ENCODE measurements around the gene CGB2. TPM values are rescaled to one million over a fixed set of nuclear protein-coding genes. Genes with fewer than 3 reads are reported as not detected.

The CGB2 gene
- total and polyA plus RNA-seq, 9 of the 15 experiments (the other 6 are each of a cell fraction or from before 2014, with no cell fraction given), result 0.22 TPM; not detected in 8

- FAIRE-seq, result no peak
These were observed 43.4 kb upstream of the CGB2 start for GRCh38 chr19:48988286-48988685.

GRCh38 chr19:48988860-48989259 is 42.8 kb upstream of the CGB2 start:
- Histone ChIP-seq H3K9me3 (replicated peaks; ENCODE audit: control insufficient read depth, insufficient read depth, low read depth, low read length) (no peaks in the 10 kb centered on the region), H4K20me1 (replicated peaks; ENCODE audit: control insufficient read depth, insufficient read depth, low read length) (no peaks in the 10 kb centered on the region), H3K79me2 (ENCODE audit: control insufficient read depth, insufficient read depth, low read length) (peaks cover 31% of the 10 kb centered on the region), H3K4me3 (no peak overlapping the region), H3K4me1 (replicated peaks in 1 of 2; ENCODE audit: control insufficient read depth in 2 of 2, insufficient read depth in 2 of 2, low read length in 2 of 2) (peaks cover 5 to 26% of the 10 kb centered on the region in 2 experiments; a peak in 4 of 5 replicates), H3K9me1 (ENCODE audit: control insufficient read depth, insufficient read depth, low read length) (no peaks in the 10 kb centered on the region), H2AFZ (ENCODE audit: low read depth, low read length) (no peak overlapping the region), H3K27ac (ENCODE audit: extremely low read depth, low read depth, low read length) (no peak overlapping the region), H3K27me3 (ENCODE audit: control insufficient read depth in 2 of 2, insufficient read depth in 2 of 2, low read length in 2 of 2) (no peaks in the 10 kb centered on the region), H3K4me2 (ENCODE audit: insufficient read depth, low read length) (no peak overlapping the region), H3K36me3 (ENCODE audit: control insufficient read depth, insufficient read depth, low read length) (peaks cover 54% of the 10 kb centered on the region), H3K9ac (ENCODE audit: insufficient read depth in 1 of 2, low read depth in 2 of 2, low read length in 2 of 2) (no peak overlapping the region)
- BruUV-seq (replicated peaks), result no TSS peak
- POLR2A ChIA-PET, result interaction anchor here (0.6 kb wide), 1 partner anchor 113 kb away, joined by 3 read pairs; no protein-coding TSS in a partner anchor
- intact Hi-C loops (cut with micrococcal nuclease) (no loop called here), in situ Hi-C loops (cut with MboI) (no loop called here)
- 95% methylated on average over 9 of the region's 9 CpGs for WGBS (ENCODE audit: insufficient coverage, low coverage, missing lambda C conversion rate)
- DNase-seq (ENCODE audit: extremely low read depth in 1 of 4, low spot score in 3 of 4), result no peak
- CTCF ChIA-PET (ENCODE audit: low intra/inter-chr PET ratio), result no interaction called here
- no peak for ATAC-seq
- FAIRE-seq, result no peak
- TF ChIP-seq ARID3B (CRISPR knock-in tag; IDR thresholded peaks at IDR 0.05; ENCODE audit: borderline replicate concordance), result no peak
- no peak for TF ChIP-seq FOXP4 (CRISPR knock-in tag; IDR thresholded peaks at IDR 0.05; ENCODE audit: borderline replicate concordance)
- no peak for TF ChIP-seq CBX3 (IDR thresholded peaks at IDR 0.05; ENCODE audit: borderline replicate concordance in 1 of 2, low read length in 2 of 2)
- no peak for TF ChIP-seq ARID2 (IDR thresholded peaks at IDR 0.05)
- no peak for TF ChIP-seq TCF15 (CRISPR knock-in tag; IDR thresholded peaks at IDR 0.05)
- TF ChIP-seq BRF1 (IDR thresholded peaks at IDR 0.05; ENCODE audit: borderline replicate concordance, extremely low read depth, insufficient read length), result no peak
- TF ChIP-seq PPARD (CRISPR knock-in tag; IDR thresholded peaks at IDR 0.05), result no peak
- no peak for TF ChIP-seq NR2C1 (IDR thresholded peaks at IDR 0.05)
- no peak for TF ChIP-seq NR2C1 (tag; IDR thresholded peaks at IDR 0.05)
- no peak for TF ChIP-seq SREBF2 (CRISPR knock-in tag; IDR thresholded peaks at IDR 0.05)
- no peak for TF ChIP-seq MCM3 (IDR thresholded peaks at IDR 0.05)

More at GRCh38 chr19:48988286-48988685, 43.4 kb upstream of the CGB2 start:
- no TSS peak for BruUV-seq (replicated peaks)
- ATAC-seq (no peak), DNase-seq (ENCODE audit: extremely low read depth in 1 of 4, low spot score in 3 of 4) (no peak)
- Histone ChIP-seq H3K9me3 (replicated peaks; ENCODE audit: control insufficient read depth, insufficient read depth, low read depth, low read length) (no peaks in the 10 kb centered on the region), H3K27me3 (ENCODE audit: control insufficient read depth in 2 of 2, insufficient read depth in 2 of 2, low read length in 2 of 2) (no peaks in the 10 kb centered on the region), H3K9me1 (ENCODE audit: control insufficient read depth, insufficient read depth, low read length) (no peaks in the 10 kb centered on the region), H3K27ac (ENCODE audit: extremely low read depth, low read depth, low read length) (no peak overlapping the region), H2AFZ (ENCODE audit: low read depth, low read length) (no peak overlapping the region), H3K9ac (ENCODE audit: insufficient read depth in 1 of 2, low read depth in 2 of 2, low read length in 2 of 2) (no peak overlapping the region), H4K20me1 (replicated peaks; ENCODE audit: control insufficient read depth, insufficient read depth, low read length) (no peaks in the 10 kb centered on the region), H3K4me3 (no peak overlapping the region), H3K4me1 (replicated peaks in 1 of 2; ENCODE audit: control insufficient read depth in 2 of 2, insufficient read depth in 2 of 2, low read length in 2 of 2) (peaks cover 5 to 26% of the 10 kb centered on the region in 2 experiments; a peak in 4 of 5 replicates), H3K36me3 (ENCODE audit: control insufficient read depth, insufficient read depth, low read length) (peaks cover 58% of the 10 kb centered on the region), H3K79me2 (ENCODE audit: control insufficient read depth, insufficient read depth, low read length) (peaks cover 28% of the 10 kb centered on the region), H3K4me2 (ENCODE audit: insufficient read depth, low read length) (no peak overlapping the region)
- ChIA-PET CTCF (ENCODE audit: low intra/inter-chr PET ratio) (no interaction called here), POLR2A (no interaction called here)
- in situ Hi-C loops (cut with MboI) (no loop called here), intact Hi-C loops (cut with micrococcal nuclease) (no loop called here)
- TF ChIP-seq POLR2AphosphoS2 (IDR thresholded peaks at IDR 0.05; ENCODE audit: low read length), result no peak
- TF ChIP-seq FIP1L1 (IDR thresholded peaks at IDR 0.05; ENCODE audit: low read depth, low read length, poor library complexity, severe bottlenecking), result no peak
- TF ChIP-seq ZNF121 (CRISPR knock-in tag; conservative IDR thresholded peaks at IDR 0.05), result peak; percentile 43
- WGBS (ENCODE audit: insufficient coverage, low coverage, missing lambda C conversion rate), result 93% methylated on average over 6 of the region's 7 CpGs

All from K562 (cell line).